Left lung (tissue), 10 donors: ENCODE measurements around the gene ADAM21. TPM values are rescaled to one million over a fixed set of nuclear protein-coding genes. Genes with fewer than 3 reads are reported as not detected.
"Not testable (repeated sequence)": the region's sequence is repeated elsewhere in the genome, so short reads cannot be mapped to it uniquely, and the experiment has no call there.

Source experiments
- ATAC-seq: fragments of 200-7000 bp; cut with Tn5 transposase; one replicate; pipeline ENCODE4 v1.9.1; 2020; ENCODE audit warnings: moderate library complexity
- DNase-seq, 4 donors: peaks; one replicate each; pipeline ENCODE4 v3.0.0-alpha.2; 2013 to 2020
- H3K27ac ChIP-seq, 2 donors: fragments of 200-600 bp; sonication (generic) in 1 of 2; one replicate each; pipeline versions ENCODE4 v1.5.0 to v1.8.0; 2020 to 2021
- H3K27me3 ChIP-seq, 2 donors: fragments of 200-600 bp; sonication (generic) in 1 of 2; one replicate each; pipeline versions ENCODE4 v1.5.0 to v1.8.0; 2020 to 2021
- H3K36me3 ChIP-seq, 2 donors: fragments of 200-600 bp; sonication (generic) in 1 of 2; one replicate each; pipeline versions ENCODE4 v1.5.0 to v1.8.0; 2020 to 2021
- H3K4me1 ChIP-seq, 2 donors: fragments of 200-600 bp; one replicate each; pipeline ENCODE4 v1.8.0; 2021
- H3K4me3 ChIP-seq, 2 donors: fragments of 200-600 bp; sonication (generic) in 1 of 2; one replicate each; pipeline versions ENCODE4 v1.5.0 to v1.8.0; 2020 to 2021; ENCODE audit warnings: mild to moderate bottlenecking in 1 of 2
- H3K9me3 ChIP-seq, 2 donors: fragments of 200-600 bp; sonication (generic) in 1 of 2; one replicate each; pipeline versions ENCODE4 v1.5.0 to v1.8.0; 2020 to 2021
- intact Hi-C, 2 donors: fragments of 100-400 bp; cut with DNase I; formaldehyde crosslinking; loops; one replicate each; pipeline versions ENCODE4 v1.11.2 to v1.14.2; 2022
- polyA plus RNA-seq, 6 donors: library from polyadenylated mRNA; unstranded; fragments of 120-200 nt; gene quantifications; one replicate each; pipeline ENCODE4 v1.2.1, GENCODE V29; 2013; ENCODE audit not compliant: insufficient read length in 6 of 6
- total RNA-seq, 2 donors: library from RNA; stranded (reverse); fragmentation: NEBNext Ultra II Directional; extraction: Animal tissue kit (Norgen Biotek cat#: 25700); gene quantifications; one replicate each; pipeline ENCODE4 v1.2.1, GENCODE V29; 2021
- TF ChIP-seq, protein P1 (sequence below), 2 donors: fragments of 200-600 bp; sonication (generic) in 1 of 2; IDR thresholded peaks; one replicate each; pipeline versions ENCODE4 v1.5.0 to v1.8.0; 2021; ENCODE audit warnings: antibody characterized with exemption in 2 of 2
- donor health status: DM: no; HTN: yes; CAD: no.
- donor health status: DM: no; HTN: no; CAD: no.

Gene ADAM21
- total and polyA plus RNA-seq, 8 donors, result 0.29 to 0.90 (median 0.56) TPM

DNA sequence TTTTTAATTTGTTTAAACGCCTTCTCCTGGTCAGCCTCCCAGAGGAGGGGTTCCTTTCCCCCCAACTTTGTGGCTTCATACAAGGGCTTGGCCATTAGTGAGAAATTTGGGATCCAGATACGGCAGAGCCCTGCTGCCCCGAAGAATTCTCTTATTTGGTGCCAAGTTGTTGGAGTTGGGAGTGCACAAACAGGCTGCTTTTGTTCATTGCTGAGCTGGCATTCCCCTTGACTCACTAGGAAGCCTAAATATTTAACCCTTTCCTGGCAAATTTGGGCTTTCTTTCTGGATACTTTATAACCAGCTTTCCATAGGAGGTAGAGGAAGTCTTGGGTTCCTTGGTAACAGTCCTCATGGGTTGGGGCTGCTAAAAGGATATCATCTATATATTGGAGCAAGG, 10.3 kb upstream of the ADAM21 start:
- Histone ChIP-seq H3K9me3 (peaks cover 0 to 78% of the 10 kb centered on the region in 2 donors), H3K36me3 (peaks cover 0 to 11% of the 10 kb centered on the region in 2 donors), H3K4me1 (no peaks in the 10 kb centered on the region), H3K4me3 (no peak overlapping the region), H3K27ac (no peak overlapping the region), H3K27me3 (no peaks in the 10 kb centered on the region)
- no peak for ATAC-seq
- TF ChIP-seq, protein P1, sequence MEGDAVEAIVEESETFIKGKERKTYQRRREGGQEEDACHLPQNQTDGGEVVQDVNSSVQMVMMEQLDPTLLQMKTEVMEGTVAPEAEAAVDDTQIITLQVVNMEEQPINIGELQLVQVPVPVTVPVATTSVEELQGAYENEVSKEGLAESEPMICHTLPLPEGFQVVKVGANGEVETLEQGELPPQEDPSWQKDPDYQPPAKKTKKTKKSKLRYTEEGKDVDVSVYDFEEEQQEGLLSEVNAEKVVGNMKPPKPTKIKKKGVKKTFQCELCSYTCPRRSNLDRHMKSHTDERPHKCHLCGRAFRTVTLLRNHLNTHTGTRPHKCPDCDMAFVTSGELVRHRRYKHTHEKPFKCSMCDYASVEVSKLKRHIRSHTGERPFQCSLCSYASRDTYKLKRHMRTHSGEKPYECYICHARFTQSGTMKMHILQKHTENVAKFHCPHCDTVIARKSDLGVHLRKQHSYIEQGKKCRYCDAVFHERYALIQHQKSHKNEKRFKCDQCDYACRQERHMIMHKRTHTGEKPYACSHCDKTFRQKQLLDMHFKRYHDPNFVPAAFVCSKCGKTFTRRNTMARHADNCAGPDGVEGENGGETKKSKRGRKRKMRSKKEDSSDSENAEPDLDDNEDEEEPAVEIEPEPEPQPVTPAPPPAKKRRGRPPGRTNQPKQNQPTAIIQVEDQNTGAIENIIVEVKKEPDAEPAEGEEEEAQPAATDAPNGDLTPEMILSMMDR (IDR thresholded peaks at IDR 0.05), result no peak
- no peak for DNase-seq
- intact Hi-C loops, result no loop called here

DNA sequence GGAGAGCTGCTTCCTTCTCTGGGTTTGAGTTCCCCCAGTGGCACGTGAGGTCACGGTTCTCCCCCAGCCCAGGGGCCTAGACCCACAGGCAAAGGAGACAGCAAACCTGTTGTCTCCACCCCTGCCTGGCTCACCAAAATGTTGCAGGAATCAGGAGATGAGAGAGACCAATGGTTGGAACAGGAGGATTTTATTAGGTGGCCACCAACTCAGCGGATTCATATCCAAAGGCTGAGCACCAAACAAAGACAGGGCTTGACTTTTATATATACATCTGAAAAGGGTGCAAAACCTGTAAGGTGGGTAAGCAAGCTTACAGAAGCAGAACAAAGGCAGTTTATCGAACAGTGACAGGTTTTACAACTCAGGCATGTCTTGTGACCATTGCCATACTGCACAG, 9.2 kb upstream of the ADAM21 start:
- TF ChIP-seq, protein P1 (IDR thresholded peaks at IDR 0.05), result no peak

DNA sequence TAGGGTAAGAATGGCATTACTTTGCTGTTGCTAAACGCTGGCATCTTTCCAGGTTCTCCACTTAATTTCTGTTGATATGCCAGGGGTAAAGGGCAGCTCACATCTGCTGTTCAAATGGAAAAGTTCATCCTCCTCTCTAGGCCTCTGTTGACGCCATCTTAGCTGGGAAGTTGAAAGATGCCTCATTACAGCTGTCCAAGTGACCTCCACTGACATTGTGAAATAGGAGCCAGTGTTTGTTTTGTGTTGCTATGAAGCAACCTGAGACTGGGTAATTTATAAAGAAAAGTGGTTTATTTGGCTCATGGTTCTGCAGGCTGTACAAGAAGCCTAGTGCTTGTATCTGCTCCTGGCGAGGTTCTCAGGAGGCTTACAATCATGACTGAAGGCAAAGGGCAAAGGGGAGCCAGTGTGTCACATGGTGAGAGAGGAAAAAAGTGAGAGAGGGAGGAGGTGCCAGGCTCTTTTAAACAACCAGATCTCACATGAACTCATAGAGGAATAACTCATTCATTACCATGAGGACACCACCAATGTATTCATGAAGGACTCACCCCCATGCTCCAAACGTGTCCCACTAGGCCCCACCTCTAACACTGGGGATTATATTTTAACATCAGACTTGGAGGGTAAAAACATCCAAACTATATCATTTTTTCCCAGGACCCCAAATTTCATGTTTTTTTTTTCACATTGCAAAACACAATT, 3.2 kb upstream of the ADAM21 start:
- TF ChIP-seq, protein P1 (IDR thresholded peaks at IDR 0.05), result no peak
- H3K27me3 ChIP-seq, result no peaks in the 10 kb centered on the region
- no peaks in the 10 kb centered on the region for H3K36me3 ChIP-seq
- no peaks in the 10 kb centered on the region for H3K4me1 ChIP-seq
- peaks cover 0 to 30% of the 10 kb centered on the region in 2 donors for H3K9me3 ChIP-seq
- intact Hi-C loops, result no loop called here
- ATAC-seq (no peak), DNase-seq (peak in 1 of 4 donors; percentile 9)
- H3K4me3 ChIP-seq, result no peak overlapping the region
- no peak overlapping the region for H3K27ac ChIP-seq

More for the DNA sequence above, 9.2 kb upstream of the ADAM21 start:
- DNase-seq, result no peak
- no peak for ATAC-seq
- H3K9me3 ChIP-seq, result peaks cover 0 to 69% of the 10 kb centered on the region in 2 donors
- H3K36me3 ChIP-seq, result peaks cover 0 to 11% of the 10 kb centered on the region in 2 donors
- H3K4me3 ChIP-seq, result no peak overlapping the region
- intact Hi-C loops, result no loop called here
- H3K4me1 ChIP-seq, result no peaks in the 10 kb centered on the region
- no peak overlapping the region for H3K27ac ChIP-seq
- no peaks in the 10 kb centered on the region for H3K27me3 ChIP-seq

DNA sequence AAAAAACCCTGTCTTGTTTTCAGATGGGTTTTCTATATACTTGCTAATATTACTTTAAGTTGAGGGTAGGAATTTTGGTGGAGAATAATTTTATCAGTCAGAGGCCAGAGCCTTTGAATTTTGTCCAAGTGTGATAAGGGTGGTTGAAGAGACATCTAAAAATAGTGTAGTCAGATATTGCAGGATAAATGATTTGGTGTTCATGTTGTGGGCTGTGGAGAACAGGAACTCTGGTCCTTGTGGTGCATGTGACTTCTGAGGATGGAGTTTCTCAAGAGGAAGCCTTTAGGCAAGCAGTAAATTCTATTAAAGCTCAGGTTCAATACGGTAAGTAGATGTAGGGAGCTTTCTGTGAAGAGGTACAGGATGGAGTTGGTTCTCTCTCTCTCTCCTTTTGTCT, 2.8 kb downstream of the ADAM21 start:
- intact Hi-C loops, result no loop called here

DNA sequence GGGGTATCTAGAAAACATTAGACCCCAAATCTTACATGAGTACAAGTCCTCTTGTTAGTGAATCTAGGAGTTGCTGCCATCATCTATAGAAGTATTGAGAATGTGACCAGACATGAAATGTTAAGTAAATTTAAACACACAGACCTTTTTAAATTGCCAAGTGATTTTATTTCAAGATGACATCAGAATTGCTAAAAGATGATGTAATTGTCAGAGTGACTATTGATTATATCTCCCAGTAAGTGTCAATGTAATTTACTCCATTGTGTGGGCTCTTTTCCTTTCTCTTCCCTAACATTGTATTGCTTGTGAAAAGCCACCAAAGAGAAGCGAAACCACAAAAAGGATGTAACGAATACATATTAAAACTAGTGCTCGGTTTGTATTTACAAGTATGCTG, 16.8 kb downstream of the ADAM21 start:
- TF ChIP-seq, protein P1 (IDR thresholded peaks at IDR 0.05), result no peak
- Histone ChIP-seq H3K4me1 (no peaks in the 10 kb centered on the region), H3K36me3 (no peaks in the 10 kb centered on the region), H3K4me3 (no peak overlapping the region), H3K27me3 (no peaks in the 10 kb centered on the region), H3K9me3 (no peaks in the 10 kb centered on the region), H3K27ac (no peak overlapping the region)
- ATAC-seq (no peak), DNase-seq (no peak)
- intact Hi-C loops, result no loop called here

More for the DNA sequence above, 2.8 kb downstream of the ADAM21 start:
- H3K27ac ChIP-seq, result no peak overlapping the region
- H3K4me3 ChIP-seq, result no peak overlapping the region
- ATAC-seq (no peak), DNase-seq (no peak)
- no peaks in the 10 kb centered on the region for H3K27me3 ChIP-seq
- no peaks in the 10 kb centered on the region for H3K36me3 ChIP-seq
- no peaks in the 10 kb centered on the region for H3K4me1 ChIP-seq
- TF ChIP-seq, protein P1 (IDR thresholded peaks at IDR 0.05), result no peak
- no peaks in the 10 kb centered on the region for H3K9me3 ChIP-seq

DNA sequence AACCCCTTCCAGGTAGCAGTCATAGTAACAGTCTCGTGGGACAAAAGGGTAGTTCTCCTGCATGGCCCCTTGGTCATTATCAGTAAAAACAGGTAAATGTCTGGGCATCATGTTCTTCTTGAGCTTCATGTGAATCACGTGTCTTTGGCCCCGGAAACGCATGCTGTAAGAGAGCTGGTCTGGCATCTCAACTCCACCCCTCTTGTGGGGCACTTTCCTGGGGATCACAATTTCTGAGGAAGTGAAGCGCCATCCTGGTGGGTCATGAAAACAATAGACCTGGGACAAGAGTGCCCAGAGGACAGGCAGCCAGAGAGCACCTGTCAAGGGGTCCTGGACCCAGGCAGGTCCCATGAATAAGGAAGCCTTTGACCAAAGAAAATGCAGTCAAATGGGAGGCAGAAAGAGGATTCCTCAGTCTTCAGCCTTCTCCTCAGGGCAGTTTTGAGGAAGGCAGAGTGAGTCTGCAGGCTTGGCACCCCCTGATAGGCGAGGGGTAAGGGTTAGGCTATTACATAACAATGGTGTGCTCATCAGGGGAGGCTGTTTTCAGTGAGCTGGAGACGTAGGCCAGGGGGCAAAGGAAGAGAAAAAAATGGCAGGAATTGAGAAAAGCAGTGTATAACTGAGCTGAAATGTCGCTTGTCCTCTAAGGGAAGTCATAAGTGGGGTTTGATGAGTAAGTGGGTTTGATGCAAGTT, 19.0 kb downstream of the ADAM21 start:
- H3K27me3 ChIP-seq, H3K36me3 ChIP-seq, intact Hi-C loops: not testable (repeated sequence)

More for the DNA sequence above, 19.0 kb downstream of the ADAM21 start:
- H3K4me3 ChIP-seq, DNase-seq, H3K27ac ChIP-seq, H3K9me3 ChIP-seq, H3K4me1 ChIP-seq, ATAC-seq: not testable (repeated sequence)
